Ramos (cell line): ENCODE data around the gene LGI1.

Experiments used
- in situ Hi-C: fragments of 300-500 bp; cut with MboI; formaldehyde crosslinking; loops from one replicate; pipeline ENCODE4 v1.14.3; 2022; ENCODE audit warnings: low sequenced_read_pairs; ENCODE audit not compliant: unreplicated experiment

Gene LGI1

DNA sequence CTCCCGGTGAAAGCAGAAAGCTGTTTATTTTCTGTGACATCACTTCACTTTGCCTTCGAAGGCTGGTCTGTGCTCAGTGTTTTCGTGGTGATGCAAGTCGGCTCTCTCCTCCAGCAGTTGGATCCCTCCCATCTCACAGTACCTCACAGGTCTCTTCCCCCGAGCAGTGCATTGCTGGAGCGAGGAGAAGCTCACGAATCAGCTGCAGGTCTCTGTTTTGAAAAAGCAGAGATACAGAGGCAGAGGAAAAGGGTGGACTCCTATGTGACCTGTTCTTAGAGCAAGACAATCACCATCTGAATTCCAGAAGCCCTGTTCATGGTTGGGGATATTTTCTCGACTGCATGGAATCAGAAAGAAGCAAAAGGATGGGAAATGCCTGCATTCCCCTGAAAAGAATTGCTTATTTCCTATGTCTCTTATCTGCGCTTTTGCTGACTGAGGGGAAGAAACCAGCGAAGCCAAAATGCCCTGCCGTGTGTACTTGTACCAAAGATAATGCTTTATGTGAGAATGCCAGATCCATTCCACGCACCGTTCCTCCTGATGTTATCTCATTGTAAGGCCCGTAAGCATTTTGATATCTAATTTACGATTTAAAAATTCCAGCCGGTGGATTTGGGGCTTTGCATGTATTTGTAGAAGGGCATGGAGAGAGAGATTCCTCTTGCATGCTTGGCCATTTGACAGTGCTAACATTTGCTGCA, at the start of gene LGI1:
Gene LGI1, plus strand, starts transcription at position 136 of the 707 bp plus-strand sequence. Its CDS starts 209 bp downstream, at position 345.
- in situ Hi-C loops: no loop called here

DNA sequence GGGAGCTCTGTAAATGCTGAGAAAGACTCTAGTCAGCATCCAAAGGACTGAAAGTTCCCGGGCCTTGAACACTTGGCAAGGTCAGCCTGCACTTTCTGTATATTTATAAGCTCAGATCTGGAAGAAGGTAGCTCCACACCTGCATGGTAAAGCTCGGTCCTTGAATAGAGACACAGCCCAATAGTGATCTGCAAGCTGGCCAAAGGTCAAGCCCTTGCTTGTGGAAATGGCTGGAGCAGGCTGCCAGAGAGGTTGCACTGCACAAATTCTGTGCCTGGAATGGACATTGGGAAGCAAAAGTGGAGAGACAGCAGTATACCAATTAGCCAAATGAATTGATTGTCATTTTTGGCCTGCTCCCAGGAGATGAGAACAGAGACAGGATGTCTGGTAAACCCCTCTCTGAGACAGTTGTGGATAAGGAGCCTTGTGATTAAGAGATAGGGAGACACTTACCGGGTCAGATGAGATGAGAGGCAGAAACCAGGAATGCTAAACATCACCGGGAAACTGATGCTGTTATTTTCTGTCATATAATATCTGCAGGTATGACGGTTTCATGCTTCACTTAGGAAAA, 47.3 kb upstream of the LGI1 start:
- in situ Hi-C loops: no loop called here

GRCh38 chr10:93711891-93712290, 45.8 kb upstream of the LGI1 start:
- in situ Hi-C loops: no loop called here

DNA sequence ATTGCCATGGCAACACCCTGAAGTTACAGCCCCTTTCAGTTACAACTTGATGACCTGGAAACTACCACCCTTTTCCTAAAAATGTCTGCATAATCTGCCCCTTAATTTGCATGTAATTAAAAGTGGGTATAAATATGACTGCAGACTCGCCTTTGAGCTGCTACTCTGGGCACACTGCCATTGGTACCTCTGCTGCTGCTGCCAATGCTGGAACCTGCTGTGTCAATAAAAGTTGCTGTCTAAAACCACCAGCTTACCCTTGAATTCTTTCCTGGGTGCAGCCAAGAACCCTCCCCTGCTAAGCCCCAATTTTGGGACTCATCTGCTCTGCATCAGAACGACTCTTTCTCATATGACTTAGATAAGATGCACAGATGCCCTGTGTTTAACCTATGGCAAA, 45.1 kb upstream of the LGI1 start:
- in situ Hi-C loops: no loop called here

DNA sequence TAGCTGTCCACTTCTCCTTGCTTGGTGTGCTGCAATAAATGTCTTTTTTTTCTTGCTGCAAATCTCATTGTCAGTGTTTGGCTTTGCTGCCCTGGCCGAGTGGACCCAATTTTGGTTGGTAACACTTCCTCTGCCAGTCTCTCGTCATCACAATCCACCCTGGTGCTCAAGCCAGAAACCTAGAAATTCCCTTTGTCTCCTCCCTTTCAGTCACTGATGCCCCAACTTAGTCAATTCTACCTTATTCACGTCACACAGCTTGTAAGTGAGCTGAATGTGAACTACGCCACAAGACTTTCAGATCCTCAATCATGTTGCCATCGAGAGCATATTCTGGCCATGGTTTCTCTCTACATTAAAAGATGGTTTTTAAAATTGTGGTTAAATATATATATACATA, 42.4 kb upstream of the LGI1 start:
- in situ Hi-C loops: no loop called here

GRCh38 chr10:93716766-93717165, 41.0 kb upstream of the LGI1 start:
- in situ Hi-C loops: no loop called here

DNA sequence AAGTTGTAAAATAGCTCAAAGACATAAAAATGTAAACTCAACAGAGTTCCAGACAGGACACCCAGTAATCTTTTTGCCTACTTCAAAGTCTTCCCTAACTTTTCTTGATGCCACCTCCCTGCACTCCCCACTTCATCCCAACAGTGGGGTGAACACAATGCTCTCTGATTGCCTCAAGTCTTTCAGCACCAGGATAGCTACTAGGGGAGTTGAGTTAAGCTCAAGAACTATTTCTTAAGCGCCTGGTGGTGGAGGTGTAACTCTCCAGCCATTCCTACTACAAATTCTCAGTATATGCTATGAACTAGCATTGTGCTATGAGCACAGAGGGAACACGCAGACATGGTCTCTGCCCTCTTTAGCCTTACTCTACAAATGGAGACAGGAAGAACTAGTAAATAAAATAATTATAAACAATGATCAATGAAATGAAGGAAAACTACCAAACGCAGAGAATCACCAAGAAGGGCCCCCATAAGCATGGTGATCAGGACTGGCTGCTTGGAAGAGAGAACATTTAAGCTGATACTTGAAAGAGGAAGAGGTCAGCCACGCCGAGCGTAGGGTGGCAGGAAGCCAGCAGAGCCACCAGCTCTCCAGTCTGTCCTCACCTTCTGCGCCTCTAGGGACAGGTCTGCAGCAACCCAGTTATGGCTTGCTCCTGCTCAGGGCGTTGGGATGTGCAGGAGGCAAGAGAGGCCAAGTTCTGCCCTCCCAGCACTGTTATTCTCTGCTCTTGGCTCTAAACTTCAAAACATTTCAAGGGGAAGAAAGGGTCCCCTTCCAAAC, 38.6 kb upstream of the LGI1 start:
- in situ Hi-C loops: no loop called here

DNA sequence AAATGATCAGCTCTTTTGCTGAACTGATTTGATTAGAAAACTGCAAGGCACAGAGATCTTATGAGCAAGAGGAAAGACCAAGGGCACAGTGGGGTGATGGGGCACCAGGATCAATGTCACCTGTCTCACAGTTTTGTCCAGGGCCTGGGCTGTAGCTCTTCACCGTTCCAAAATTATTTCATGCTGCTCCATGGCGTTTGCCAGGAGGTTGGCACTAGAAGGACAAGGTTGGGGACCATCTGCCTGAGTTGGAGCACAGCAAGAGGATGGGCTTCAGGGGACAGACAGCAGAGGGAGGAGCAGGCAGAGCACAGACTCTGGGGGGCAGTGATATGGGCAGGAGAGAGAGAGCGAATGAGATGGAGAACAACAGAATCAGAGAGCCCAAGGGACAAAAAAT, 37.8 kb upstream of the LGI1 start:
- in situ Hi-C loops: no loop called here

GRCh38 chr10:93722550-93722949, 35.2 kb upstream of the LGI1 start:
- in situ Hi-C loops: no loop called here

DNA sequence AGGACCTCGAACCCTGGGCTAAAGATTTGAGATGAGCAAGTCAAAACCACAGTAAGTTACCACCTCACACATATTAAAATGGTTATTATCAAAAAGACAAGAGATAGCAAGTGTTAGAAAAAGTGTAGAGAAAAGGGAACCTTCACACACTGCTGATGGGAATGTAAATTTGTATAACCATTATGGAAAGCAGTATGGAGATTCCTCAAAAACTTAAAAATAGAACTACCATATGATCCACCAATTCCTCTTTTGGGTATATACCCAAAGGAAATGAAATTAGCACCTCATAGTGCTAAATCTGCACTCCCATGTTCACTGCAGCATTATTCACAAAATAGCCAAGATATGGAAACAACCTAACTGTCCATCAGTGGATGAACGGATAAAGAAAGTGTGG, 34.6 kb upstream of the LGI1 start:
- in situ Hi-C loops: no loop called here

- in situ Hi-C loops: no loop called here
These were observed 31.7 kb upstream of the LGI1 start for GRCh38 chr10:93726024-93726423.

DNA sequence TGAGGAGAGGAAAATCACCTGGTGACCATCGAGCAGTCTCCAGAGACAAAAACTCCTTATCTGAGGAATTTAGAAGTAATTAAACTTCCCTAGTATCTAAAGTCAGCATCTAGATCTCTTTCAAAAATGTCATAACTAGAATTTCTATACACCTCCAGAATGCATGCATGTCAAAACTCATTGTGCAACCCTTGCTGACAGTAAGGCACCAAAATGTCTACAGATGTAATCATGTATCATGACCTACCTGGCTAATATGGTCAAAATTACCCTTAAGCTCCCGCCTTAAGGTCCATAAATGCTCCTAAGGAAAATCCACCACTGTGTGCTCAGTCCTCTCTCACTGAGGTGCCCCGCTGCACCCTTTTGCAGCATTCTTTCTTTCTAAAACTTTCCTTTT, 16.4 kb upstream of the LGI1 start:
- in situ Hi-C loops: no loop called here

DNA sequence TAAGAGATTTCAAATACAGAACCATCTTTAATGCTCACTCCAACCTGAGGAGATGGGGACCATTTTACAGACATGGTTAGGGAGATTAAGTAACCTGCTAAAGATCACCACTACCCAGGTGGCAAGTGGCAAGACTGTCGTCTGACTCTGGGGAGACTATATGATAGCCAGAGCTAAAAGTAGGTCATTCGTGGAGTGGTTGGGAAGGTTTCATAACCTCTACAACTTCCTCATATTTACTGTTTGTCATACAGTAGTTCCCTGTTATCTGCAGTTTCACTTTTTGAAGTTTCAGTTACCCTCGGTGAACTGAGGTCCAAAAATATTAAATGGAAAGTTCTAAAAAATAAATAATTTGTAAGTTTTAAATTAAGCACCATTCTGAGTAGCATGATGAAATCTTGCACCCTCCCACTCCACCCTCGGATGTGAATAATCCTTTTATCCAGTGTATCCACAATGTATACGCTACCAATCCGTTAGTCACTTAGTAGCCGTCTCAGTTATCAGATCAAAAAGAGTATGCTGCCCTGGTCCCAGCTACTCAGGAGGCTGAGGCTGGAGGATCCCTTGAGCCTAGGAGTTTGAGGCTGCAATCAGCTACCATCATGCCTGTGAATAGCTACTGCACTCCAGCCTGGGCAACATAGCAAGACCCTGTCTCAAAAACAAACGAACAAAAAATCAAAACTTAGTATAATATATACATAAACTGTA, 14.9 kb upstream of the LGI1 start:
- in situ Hi-C loops: no loop called here

DNA sequence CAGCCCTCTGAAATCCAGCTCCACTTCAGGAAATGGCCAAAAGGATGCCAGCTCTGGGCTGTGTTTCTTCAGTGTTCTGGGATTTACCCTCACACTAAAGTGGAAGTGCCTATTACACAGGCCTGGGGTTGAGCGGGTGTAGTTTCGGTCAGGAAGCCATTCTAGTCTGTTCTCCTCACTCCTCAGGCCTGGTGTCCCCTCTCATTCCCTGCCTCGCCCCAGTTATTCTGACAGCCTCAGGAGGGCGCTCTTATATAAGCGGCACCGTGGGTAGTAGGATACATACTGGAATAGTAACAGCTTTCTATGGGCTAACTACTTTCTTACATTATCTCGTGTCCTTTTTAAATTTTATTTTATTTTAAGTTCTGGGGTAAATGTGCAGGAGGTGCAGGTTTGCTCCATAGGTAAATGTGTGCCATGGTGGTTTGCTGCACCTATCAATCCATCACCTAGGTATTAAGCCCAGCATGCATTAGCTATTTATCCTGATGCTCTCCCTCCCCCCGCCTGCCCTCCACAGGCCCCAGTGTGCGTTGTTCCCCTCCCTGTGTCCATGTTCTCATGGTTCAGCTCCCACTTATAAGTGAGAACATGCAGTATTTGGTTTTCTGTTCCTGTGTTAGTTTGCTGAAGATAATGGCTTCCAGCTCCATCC, 12.2 kb upstream of the LGI1 start:
- in situ Hi-C loops: no loop called here

GRCh38 chr10:93746844-93747284, 10.9 kb upstream of the LGI1 start:
- in situ Hi-C loops: no loop called here

GRCh38 chr10:93749218-93749799, 8.4 kb upstream of the LGI1 start:
- in situ Hi-C loops: no loop called here

DNA sequence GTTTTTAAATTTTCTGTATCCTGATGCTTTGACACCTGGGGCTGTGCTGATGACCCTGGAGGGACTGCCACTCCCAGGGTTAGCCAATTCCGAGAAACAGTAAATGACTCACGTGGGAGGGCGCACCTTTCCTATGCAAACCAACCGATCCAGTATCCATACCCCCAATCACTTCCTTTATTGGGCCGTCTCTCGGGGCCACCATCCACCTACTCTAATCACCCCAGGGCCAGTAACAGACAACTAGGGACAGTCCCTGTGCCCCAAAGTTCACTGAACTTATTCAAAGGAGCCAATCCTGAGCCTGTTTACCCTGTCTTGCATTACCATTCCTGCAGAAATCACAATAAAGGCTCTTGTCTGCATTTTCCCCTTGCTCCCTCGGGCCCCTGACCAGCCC, 6.6 kb upstream of the LGI1 start:
- in situ Hi-C loops: no loop called here

GRCh38 chr10:93751832-93752231, 5.9 kb upstream of the LGI1 start:
- in situ Hi-C loops: no loop called here

DNA sequence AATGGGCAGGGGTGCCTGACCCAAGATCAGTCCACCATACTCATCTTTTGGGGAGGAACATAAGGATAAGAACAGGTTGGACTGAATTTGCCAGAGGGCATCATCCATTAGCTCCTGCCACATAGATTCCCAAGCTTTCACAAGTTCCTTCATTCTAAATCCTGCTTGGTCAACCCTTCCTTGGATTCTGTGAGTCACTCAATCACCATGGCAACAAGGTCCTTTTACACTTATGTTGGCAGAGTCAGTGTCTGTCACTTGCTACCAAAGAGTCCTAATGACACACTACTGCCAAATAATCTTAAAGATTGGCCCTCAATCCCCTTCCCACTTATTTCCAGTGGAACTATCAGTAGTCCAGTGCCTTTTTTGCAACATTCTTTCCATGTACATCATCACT, 5.0 kb upstream of the LGI1 start:
- in situ Hi-C loops: no loop called here
